IPS DF 6.9 (cell line): ENCODE measurements around the gene COL6A3.
"Not testable (repeated sequence)": the region's sequence is repeated elsewhere in the genome, so short reads cannot be mapped to it uniquely, and the experiment has no call there.

Experiments
- DNase-seq: peaks from one replicate; pipeline ENCODE4 v3.0.0-alpha.2; 2013; ENCODE audit warnings: low read depth, low spot score
- H3K27ac ChIP-seq: one replicate; pipeline ENCODE4 v1.5.1; 2013; ENCODE audit warnings: low read length, control low read depth
- H3K27me3 ChIP-seq: 2 replicates; pipeline ENCODE4 v1.6.1; 2013; ENCODE audit warnings: mild to moderate bottlenecking, low read length; ENCODE audit not compliant: control insufficient read depth, insufficient read depth
- H3K36me3 ChIP-seq: 2 replicates; pipeline ENCODE4 v1.6.1; 2013; ENCODE audit warnings: low read length; ENCODE audit not compliant: control insufficient read depth, insufficient read depth
- H3K4me1 ChIP-seq: 2 replicates; pipeline ENCODE4 v1.6.1; 2013; ENCODE audit warnings: low read length; ENCODE audit not compliant: control insufficient read depth, insufficient read depth
- H3K4me3 ChIP-seq: 2 replicates; pipeline ENCODE4 v1.5.1; 2013; ENCODE audit warnings: mild to moderate bottlenecking, low read length
- H3K9me3 ChIP-seq: 2 replicates; pipeline ENCODE4 v1.6.1; 2013; ENCODE audit warnings: low read length, inconsistent platforms; ENCODE audit not compliant: control insufficient read depth, insufficient read depth
- WGBS: extraction: QIAGEN DNeasy Blood & Tissue Kit; methylation state at CpG from one replicate; pipeline ENCODE4 v1.1.7; 2013; ENCODE audit warnings: mixed read lengths, missing lambda C conversion rate; ENCODE audit not compliant: insufficient read length, insufficient coverage; 5-methylcytosine and 5-hydroxymethylcytosine counted together

Gene COL6A3

GRCh38 chr2:237307474-237307873 is 106.5 kb downstream of the COL6A3 start:
- Histone ChIP-seq H3K4me1 (no peaks in the 10 kb centered on the region), H3K4me3 (no peak overlapping the region), H3K27ac (no peak overlapping the region), H3K27me3 (no peaks in the 10 kb centered on the region), H3K9me3 (no peaks in the 10 kb centered on the region), H3K36me3 (no peaks in the 10 kb centered on the region)
- DNase-seq: no peak
- WGBS: no CpG with 5 or more reads among the region's 7 CpGs

DNA sequence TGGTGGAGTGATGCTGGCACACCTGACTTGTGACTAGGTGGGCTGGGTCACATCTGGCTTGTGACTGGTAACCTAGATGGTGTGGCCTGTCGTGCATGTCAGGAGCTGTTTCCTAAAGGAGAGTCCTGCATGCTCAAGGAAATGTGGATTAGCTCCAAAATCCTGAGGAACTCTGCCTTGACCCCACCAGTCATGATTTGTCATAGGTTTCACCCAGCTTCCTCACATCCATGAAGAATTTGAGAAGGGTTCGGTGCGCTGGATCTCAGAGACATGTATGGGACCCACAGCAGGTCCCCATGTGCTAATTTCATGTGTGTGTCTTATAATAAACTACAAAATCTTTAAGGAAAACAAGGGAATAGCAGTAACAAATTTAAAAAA is 107.2 kb downstream of the COL6A3 start:
- Histone ChIP-seq H3K27me3 (no peaks in the 10 kb centered on the region), H3K4me1 (no peaks in the 10 kb centered on the region), H3K27ac (no peak overlapping the region), H3K36me3 (no peaks in the 10 kb centered on the region), H3K4me3 (no peak overlapping the region), H3K9me3 (no peaks in the 10 kb centered on the region; the same call in 1 of the 2 replicates)
- no peak for DNase-seq
- no CpG with 5 or more reads among the region's 3 CpGs for WGBS

- Histone ChIP-seq H3K36me3 (no peaks in the 10 kb centered on the region), H3K9me3 (no peaks in the 10 kb centered on the region; the same call in 1 of the 2 replicates), H3K4me1 (no peaks in the 10 kb centered on the region), H3K4me3 (no peak overlapping the region), H3K27me3 (no peaks in the 10 kb centered on the region), H3K27ac (no peak overlapping the region)
- no peak for DNase-seq
- no CpG with 5 or more reads among the region's 7 CpGs for WGBS
These were observed 107.7 kb downstream of the COL6A3 start for GRCh38 chr2:237306083-237306786.

DNA sequence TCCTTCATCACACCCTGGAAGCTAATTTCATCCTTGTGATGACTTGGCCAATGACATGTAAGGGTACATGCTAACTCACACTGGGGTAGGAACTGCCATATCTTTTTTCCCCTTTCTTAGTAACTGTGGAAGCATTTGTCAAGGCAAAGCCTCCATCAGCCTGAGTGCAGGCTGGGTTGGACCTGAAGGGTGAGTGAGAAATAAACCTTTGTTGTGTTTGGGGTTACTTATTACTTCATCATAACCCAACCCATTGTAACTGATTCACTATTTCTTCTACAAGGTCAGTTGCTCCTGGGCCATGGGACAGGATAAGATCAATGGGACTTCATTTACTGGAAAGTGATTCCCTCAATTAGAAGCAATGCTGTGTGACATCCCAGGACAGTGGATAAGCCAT is 108.4 kb downstream of the COL6A3 start:
- Histone ChIP-seq H3K9me3 (no peaks in the 10 kb centered on the region; the same call in 1 of the 2 replicates), H3K36me3 (no peaks in the 10 kb centered on the region)

GRCh38 chr2:237304763-237305514 is 109.0 kb downstream of the COL6A3 start:
- DNase-seq: no peak
- Histone ChIP-seq H3K4me3 (no peak overlapping the region), H3K9me3 (no peaks in the 10 kb centered on the region; the same call in 1 of the 2 replicates), H3K27me3 (no peaks in the 10 kb centered on the region), H3K36me3 (no peaks in the 10 kb centered on the region), H3K27ac (no peak overlapping the region), H3K4me1 (no peaks in the 10 kb centered on the region)
- no CpG with 5 or more reads among the region's 2 CpGs for WGBS

More for the DNA sequence above, 108.4 kb downstream of the COL6A3 start:
- Histone ChIP-seq H3K4me3 (no peak overlapping the region), H3K27ac (no peak overlapping the region), H3K27me3 (no peaks in the 10 kb centered on the region), H3K4me1 (no peaks in the 10 kb centered on the region)
- DNase-seq: no peak

- not testable (repeated sequence) for H3K9me3 ChIP-seq, H3K27ac ChIP-seq, DNase-seq, H3K4me1 ChIP-seq, H3K4me3 ChIP-seq, H3K27me3 ChIP-seq, H3K36me3 ChIP-seq
- no CpG with 5 or more reads among the region's 1 CpG for WGBS
These were observed 110.7 kb downstream of the COL6A3 start for GRCh38 chr2:237303244-237303643.

- 0 out of 2 replicates have a peak, but pooled peaks cover 2% of the 10 kb centered on the region for H3K4me1 ChIP-seq
- WGBS: no CpG with 5 or more reads among the region's 3 CpGs
These were observed 112.4 kb downstream of the COL6A3 start for GRCh38 chr2:237301595-237301994.

DNA sequence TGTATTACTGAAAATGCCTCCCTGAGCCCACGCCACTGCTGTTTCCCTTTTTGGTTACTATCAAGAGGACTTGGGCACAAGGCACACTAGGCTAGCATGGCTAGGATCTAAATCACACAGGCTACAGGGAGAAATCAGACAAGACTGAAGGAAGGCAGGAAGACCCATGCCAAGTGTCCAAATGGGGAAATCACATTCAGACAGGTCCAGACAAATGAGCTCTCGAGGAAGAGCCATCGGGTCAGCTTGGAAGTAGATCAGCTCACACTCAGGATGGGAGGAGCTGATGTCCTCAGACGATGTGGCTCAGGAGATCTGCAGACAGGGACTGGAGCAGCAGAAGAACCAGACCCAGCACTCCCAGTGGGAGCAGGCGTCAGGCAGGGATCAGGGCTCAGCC is 113.2 kb downstream of the COL6A3 start:
- Histone ChIP-seq H3K4me1 (0 out of 2 replicates have a peak, but pooled peaks cover 2% of the 10 kb centered on the region), H3K36me3 (no peaks in the 10 kb centered on the region), H3K4me3 (no peak overlapping the region), H3K9me3 (no peaks in the 10 kb centered on the region; the same call in 1 of the 2 replicates), H3K27ac (no peak overlapping the region), H3K27me3 (no peaks in the 10 kb centered on the region)
- whole genome bisulfite sequencing: no CpG with 5 or more reads among the region's 5 CpGs
- no peak for DNase-seq

More at GRCh38 chr2:237301595-237301994, 112.4 kb downstream of the COL6A3 start:
- Histone ChIP-seq H3K27ac (no peak overlapping the region), H3K4me3 (no peak overlapping the region), H3K9me3 (no peaks in the 10 kb centered on the region; the same call in 1 of the 2 replicates), H3K36me3 (no peaks in the 10 kb centered on the region), H3K27me3 (no peaks in the 10 kb centered on the region)
- DNase-seq: no peak

DNA sequence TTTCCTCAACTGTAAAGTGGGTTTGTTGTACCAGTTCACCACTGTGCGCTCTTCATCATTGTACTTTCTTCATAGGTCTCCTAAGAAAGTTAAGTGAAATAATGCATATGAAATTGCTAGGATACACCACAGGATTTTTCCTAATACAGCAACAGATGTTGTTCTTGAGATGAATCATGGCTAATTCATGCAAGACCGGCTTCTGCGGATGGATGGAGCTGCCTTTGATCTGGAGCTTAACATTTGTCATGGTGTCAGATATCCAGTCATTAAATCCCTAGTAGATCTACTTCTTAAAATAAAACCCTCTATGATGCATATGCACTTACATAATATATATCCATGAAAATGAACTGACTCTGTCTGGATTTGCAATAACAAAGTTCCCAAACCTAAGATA is 114.1 kb downstream of the COL6A3 start:
- DNase-seq: no peak
- no peak overlapping the region for H3K27ac ChIP-seq
- no CpG with 5 or more reads among the region's 3 CpGs for WGBS

DNA sequence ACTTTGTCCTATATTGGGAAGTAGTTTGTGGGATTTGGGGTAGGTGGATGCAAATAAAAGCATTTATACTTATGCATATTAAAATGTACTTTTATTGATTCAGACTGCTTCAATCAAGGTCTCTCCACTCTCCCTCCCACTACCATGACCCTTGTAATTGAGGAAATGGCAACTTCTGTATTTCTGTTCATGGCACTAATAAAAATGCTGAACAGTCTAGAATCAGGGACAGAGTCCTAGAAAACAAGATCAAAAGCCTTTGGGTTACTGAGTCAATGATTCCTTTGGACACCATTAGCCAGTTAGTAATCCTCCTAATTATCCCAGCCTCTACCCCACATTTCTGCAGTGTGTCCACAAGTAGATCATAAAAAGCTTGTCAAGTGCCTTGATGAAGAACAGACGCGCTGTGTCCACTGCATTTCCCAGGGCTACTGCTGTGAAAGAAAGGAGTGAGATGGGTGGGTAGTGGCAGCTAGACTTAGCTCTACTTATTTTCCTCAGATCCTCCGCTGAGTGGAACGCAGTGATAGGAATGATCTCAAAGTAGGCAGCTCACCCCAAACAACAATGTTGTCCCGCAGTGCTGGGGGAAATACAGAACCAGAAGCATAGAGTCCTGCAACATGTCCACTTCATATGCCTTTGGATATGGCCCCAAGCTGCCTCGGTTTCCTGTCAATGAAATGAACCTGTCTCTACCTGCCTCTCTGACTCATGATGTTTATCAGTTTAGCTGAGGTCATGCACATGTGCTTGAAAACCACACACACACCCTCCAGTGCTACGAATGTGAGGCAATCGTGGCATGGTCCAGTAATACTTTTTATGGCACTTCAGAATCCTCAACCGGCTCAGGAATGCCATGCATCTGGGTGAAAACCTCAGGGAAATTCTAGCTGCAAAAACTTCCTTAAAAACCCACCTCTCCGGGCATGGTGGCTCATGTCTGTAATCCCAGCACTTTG is 115.5 kb downstream of the COL6A3 start:
- DNase-seq: no peak
- WGBS: no CpG with 5 or more reads among the region's 10 CpGs

More for the DNA sequence above, 114.1 kb downstream of the COL6A3 start:
- H3K27me3 ChIP-seq: no peaks in the 10 kb centered on the region
- no peaks in the 10 kb centered on the region; the same call in 1 of the 2 replicates for H3K9me3 ChIP-seq
- 0 out of 2 replicates have a peak, but pooled peaks cover 2% of the 10 kb centered on the region for H3K4me1 ChIP-seq
- no peaks in the 10 kb centered on the region for H3K36me3 ChIP-seq
- no peak overlapping the region for H3K4me3 ChIP-seq

More for the DNA sequence above, 115.5 kb downstream of the COL6A3 start:
- Histone ChIP-seq H3K4me3 (no peak overlapping the region), H3K9me3 (no peaks in the 10 kb centered on the region; the same call in 1 of the 2 replicates), H3K27me3 (no peaks in the 10 kb centered on the region), H3K36me3 (no peaks in the 10 kb centered on the region), H3K27ac (no peak overlapping the region), H3K4me1 (0 out of 2 replicates have a peak, but pooled peaks cover 2% of the 10 kb centered on the region)
